Caco-2 (cell line): Measurements from ENCODE around the gene SEMA4D. TPM values are rescaled to one million over a fixed set of nuclear protein-coding genes. Genes with fewer than 3 reads are reported as not detected.

ENCODE experiments used
- BruUV-seq: library from RNA; stranded (reverse); fragments of 400-500 nt; replicated peaks from 2 replicates; lab custom pipeline; 2021; lab: Mats Ljungman, UMichigan
- CTCF ChIA-PET: fragments of 300-600 bp; sonication (Branson Sonifier 250); formaldehyde crosslinking; loops from one replicate; lab custom pipeline; 2022; ENCODE audit warnings: antibody characterized with exemption; lab: Charles Lee
- POLR2A ChIA-PET: fragments of 300-600 bp; sonication (Branson Sonifier 250); formaldehyde crosslinking; loops from one replicate; lab custom pipeline; 2022; ENCODE audit warnings: antibody characterized with exemption; lab: Charles Lee
- DNase-seq, 2 experiments: peaks; one replicate each; pipeline versions ENCODE4 v3.0.0 to v3.0.0-alpha.2; 2020 to 2022
- H3K27me3 ChIP-seq: replicated peaks from 2 replicates; pipeline ENCODE4 v1.6.0; 2011; ENCODE audit warnings: low read length; ENCODE audit not compliant: control insufficient read depth, insufficient read depth
- H3K36me3 ChIP-seq: 2 replicates; pipeline ENCODE4 v1.5.1; 2011; ENCODE audit warnings: low read length; ENCODE audit not compliant: control insufficient read depth, insufficient read depth
- H3K4me1 ChIP-seq: fragments of 250-450 bp; sonication (Bioruptor Pico); 2 replicates; pipeline ENCODE4 v1.5.1; 2020; ENCODE audit warnings: mild to moderate bottlenecking
- H3K4me3 ChIP-seq: 2 replicates; pipeline ENCODE4 v1.5.1; 2011; ENCODE audit warnings: low read depth, mild to moderate bottlenecking, control low read depth, low read length
- H3K9me3 ChIP-seq: fragments of 250-450 bp; sonication (Bioruptor Pico); 2 replicates; pipeline ENCODE4 v1.5.1; 2020; ENCODE audit warnings: mild to moderate bottlenecking, moderate library complexity
- H3K27ac Mint-ChIP-seq: one replicate; pipeline ENCODE4 v1.8.0; 2022; ENCODE audit warnings: mixed read lengths; ENCODE audit not compliant: unreplicated experiment
- H3K27me3 Mint-ChIP-seq: one replicate; pipeline ENCODE4 v1.8.0; 2022; ENCODE audit warnings: mixed read lengths; ENCODE audit not compliant: insufficient read depth, unreplicated experiment
- H3K36me3 Mint-ChIP-seq: one replicate; pipeline ENCODE4 v1.8.0; 2022; ENCODE audit warnings: mild to moderate bottlenecking, mixed read lengths; ENCODE audit not compliant: insufficient read depth, unreplicated experiment
- H3K4me1 Mint-ChIP-seq: one replicate; pipeline ENCODE4 v1.8.0; 2022; ENCODE audit warnings: low read depth, mixed read lengths; ENCODE audit not compliant: unreplicated experiment
- H3K4me3 Mint-ChIP-seq: one replicate; pipeline ENCODE4 v1.8.0; 2022; ENCODE audit warnings: mild to moderate bottlenecking, moderate library complexity, mixed read lengths; ENCODE audit not compliant: unreplicated experiment
- H3K9me3 Mint-ChIP-seq: one replicate; pipeline ENCODE4 v1.8.0; 2022; ENCODE audit warnings: mixed read lengths; ENCODE audit not compliant: unreplicated experiment
- intact Hi-C: fragments of 100-400 bp; cut with micrococcal nuclease; formaldehyde crosslinking; loops from one replicate; pipeline ENCODE4 v1.10.0; 2022; ENCODE audit not compliant: unreplicated experiment
- total RNA-seq: library from RNA; stranded (reverse); gene quantifications from 2 replicates; pipeline ENCODE4 v1.2.3, GENCODE V29; 2022
- TF ChIP-seq, protein P1 (sequence below), 2 experiments: fragments of 200-600 bp in 1 of 2; IDR thresholded peaks; 1 replicate in 1 of 2; 2 replicates in 1 of 2; pipeline versions ENCODE4 v1.5.1 to v1.8.0; 2011 to 2022; ENCODE audit warnings: antibody characterized with exemption in 1 of 2, control low read depth in 1 of 2, inconsistent platforms in 1 of 2, low read depth in 1 of 2, low read length in 1 of 2, mild to moderate bottlenecking in 1 of 2, moderate library complexity in 1 of 2; ENCODE audit not compliant: insufficient read depth in 1 of 2, severe bottlenecking in 1 of 2, unreplicated experiment in 1 of 2

SEMA4D gene
- total RNA-seq, 1 experiment from 2014 or later: 17.1 TPM

DNA sequence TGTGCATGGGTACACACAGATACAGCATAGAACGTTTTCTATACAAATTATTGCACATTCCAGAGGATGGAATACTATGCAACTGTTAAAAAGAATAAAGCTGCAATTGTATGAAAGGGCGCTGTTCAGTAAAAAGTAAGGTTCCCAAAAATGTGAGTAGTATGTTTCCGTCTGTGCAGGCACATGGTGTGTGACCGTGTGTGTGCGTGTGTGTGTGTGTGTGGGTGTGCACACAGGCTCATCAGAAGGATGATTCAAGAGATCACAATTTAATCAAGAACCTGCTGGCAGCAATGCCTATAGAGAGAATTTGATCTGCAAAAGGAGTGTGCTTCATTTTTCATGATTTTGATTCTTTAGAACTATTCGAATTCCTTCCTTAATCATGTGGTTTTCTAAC is 76.3 kb downstream of the SEMA4D start:
- no peaks in the 10 kb centered on the region for H3K36me3 ChIP-seq
- no TSS peak for BruUV-seq
- H3K27me3 ChIP-seq: no peaks in the 10 kb centered on the region
- no peak overlapping the region for H3K27ac Mint-ChIP-seq
- H3K9me3 ChIP-seq: no peaks in the 10 kb centered on the region
- no peak overlapping the region for H3K4me3 Mint-ChIP-seq
- ChIA-PET POLR2A (no interaction called here), CTCF (no interaction called here)
- H3K27me3 Mint-ChIP-seq: no peaks in the 10 kb centered on the region
- intact Hi-C loops: no loop called here
- no peaks in the 10 kb centered on the region for H3K4me1 ChIP-seq
- H3K9me3 Mint-ChIP-seq: no peaks in the 10 kb centered on the region
- H3K36me3 Mint-ChIP-seq: no peaks in the 10 kb centered on the region
- H3K4me3 ChIP-seq: no peak overlapping the region
- DNase-seq: no peak
- H3K4me1 Mint-ChIP-seq: no peaks in the 10 kb centered on the region
- TF ChIP-seq, protein P1, sequence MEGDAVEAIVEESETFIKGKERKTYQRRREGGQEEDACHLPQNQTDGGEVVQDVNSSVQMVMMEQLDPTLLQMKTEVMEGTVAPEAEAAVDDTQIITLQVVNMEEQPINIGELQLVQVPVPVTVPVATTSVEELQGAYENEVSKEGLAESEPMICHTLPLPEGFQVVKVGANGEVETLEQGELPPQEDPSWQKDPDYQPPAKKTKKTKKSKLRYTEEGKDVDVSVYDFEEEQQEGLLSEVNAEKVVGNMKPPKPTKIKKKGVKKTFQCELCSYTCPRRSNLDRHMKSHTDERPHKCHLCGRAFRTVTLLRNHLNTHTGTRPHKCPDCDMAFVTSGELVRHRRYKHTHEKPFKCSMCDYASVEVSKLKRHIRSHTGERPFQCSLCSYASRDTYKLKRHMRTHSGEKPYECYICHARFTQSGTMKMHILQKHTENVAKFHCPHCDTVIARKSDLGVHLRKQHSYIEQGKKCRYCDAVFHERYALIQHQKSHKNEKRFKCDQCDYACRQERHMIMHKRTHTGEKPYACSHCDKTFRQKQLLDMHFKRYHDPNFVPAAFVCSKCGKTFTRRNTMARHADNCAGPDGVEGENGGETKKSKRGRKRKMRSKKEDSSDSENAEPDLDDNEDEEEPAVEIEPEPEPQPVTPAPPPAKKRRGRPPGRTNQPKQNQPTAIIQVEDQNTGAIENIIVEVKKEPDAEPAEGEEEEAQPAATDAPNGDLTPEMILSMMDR (IDR thresholded peaks at IDR 0.05; ENCODE audit: insufficient read depth in 1 of 2, low read depth in 1 of 2, low read length in 1 of 2, severe bottlenecking in 1 of 2, unreplicated experiment in 1 of 2): no peak

- H3K4me1 Mint-ChIP-seq: no peaks in the 10 kb centered on the region
- intact Hi-C loops: no loop called here
- TF ChIP-seq, protein P1 (IDR thresholded peaks at IDR 0.05; ENCODE audit: insufficient read depth in 1 of 2, low read depth in 1 of 2, low read length in 1 of 2, severe bottlenecking in 1 of 2, unreplicated experiment in 1 of 2): no peak
- Histone ChIP-seq H3K36me3 (no peaks in the 10 kb centered on the region), H3K9me3 (no peaks in the 10 kb centered on the region), H3K27me3 (no peaks in the 10 kb centered on the region), H3K4me3 (no peak overlapping the region), H3K4me1 (no peaks in the 10 kb centered on the region)
- no peak overlapping the region for H3K4me3 Mint-ChIP-seq
- no peak overlapping the region for H3K27ac Mint-ChIP-seq
- no peaks in the 10 kb centered on the region for H3K27me3 Mint-ChIP-seq
- no peaks in the 10 kb centered on the region for H3K9me3 Mint-ChIP-seq
- BruUV-seq: no TSS peak
- DNase-seq: no peak
- POLR2A ChIA-PET: no interaction called here
- no peaks in the 10 kb centered on the region for H3K36me3 Mint-ChIP-seq
- CTCF ChIA-PET: no interaction called here
Observed at GRCh38 chr9:89420397-89421178, 77.3 kb downstream of the SEMA4D start.

- Mint-ChIP-seq H3K4me1 (no peaks in the 10 kb centered on the region), H3K27ac (no peak overlapping the region), H3K36me3 (no peaks in the 10 kb centered on the region), H3K4me3 (no peak overlapping the region), H3K27me3 (no peaks in the 10 kb centered on the region), H3K9me3 (no peaks in the 10 kb centered on the region)
- ChIA-PET CTCF (no interaction called here), POLR2A (no interaction called here)
- no peaks in the 10 kb centered on the region for H3K36me3 ChIP-seq
- no TSS peak for BruUV-seq
- H3K4me3 ChIP-seq: no peak overlapping the region
- H3K27me3 ChIP-seq: no peaks in the 10 kb centered on the region
- no peak for DNase-seq
- H3K4me1 ChIP-seq: no peaks in the 10 kb centered on the region
- intact Hi-C loops: no loop called here
- TF ChIP-seq, protein P1 (IDR thresholded peaks at IDR 0.05; ENCODE audit: insufficient read depth in 1 of 2, low read depth in 1 of 2, low read length in 1 of 2, severe bottlenecking in 1 of 2, unreplicated experiment in 1 of 2): no peak
- no peaks in the 10 kb centered on the region for H3K9me3 ChIP-seq
Observed at GRCh38 chr9:89419978-89420394, 77.9 kb downstream of the SEMA4D start.
